SK-N-SH (cell line): Measurements from ENCODE around the gene KLHL26. TPM values are rescaled to one million over a fixed set of nuclear protein-coding genes. Genes with fewer than 3 reads are reported as not detected.

ENCODE experiments used
- CTCF ChIA-PET: fragments of 300-600, 350-600 bp; formaldehyde crosslinking; extraction: SDS; loops from one replicate; lab custom pipeline; 2021; lab: Yijun Ruan, JAX
- POLR2A ChIA-PET: fragments of 350-600 bp; sonication (Branson Sonifier 250); formaldehyde crosslinking; extraction: SDS; loops from one replicate; lab custom pipeline; 2020; ENCODE audit warnings: antibody characterized with exemption, inconsistent platforms; lab: Yijun Ruan, JAX
- DNase-seq: peaks from one replicate; pipeline ENCODE4 v3.0.0; 2012
- H2AFZ ChIP-seq: fragments of 200-600 bp; sonication (generic); 2 replicates; pipeline ENCODE4 v1.8.1; 2016; ENCODE audit warnings: antibody characterized with exemption, mild to moderate bottlenecking, low read depth
- H3F3A ChIP-seq: fragments of 200-600 bp; sonication (generic); replicated peaks from 2 replicates; pipeline ENCODE3; 2016; ENCODE audit warnings: antibody characterized with exemption, mild to moderate bottlenecking; ENCODE audit not compliant: insufficient read depth
- H3K27ac ChIP-seq, 2 experiments: fragments of 200-500 bp in 1 of 2; fragments of 200-600 bp in 1 of 2; sonication (Bioruptor generic) in 1 of 2; sonication (generic), shearing (Covaris generic) in 1 of 2; 2 replicates each; pipeline versions ENCODE4 v1.5.1 to v1.6.1; 2014 to 2016; ENCODE audit warnings: low read depth in 2 of 2, inconsistent platforms in 1 of 2, low read length in 1 of 2, mild to moderate bottlenecking in 1 of 2, mixed read lengths in 1 of 2
- H3K27me3 ChIP-seq: fragments of 200-600 bp; sonication (generic), shearing (Covaris generic); 2 replicates; pipeline ENCODE4 v1.6.1; 2016; ENCODE audit warnings: mixed run types; ENCODE audit not compliant: insufficient read depth
- H3K36me3 ChIP-seq, 2 experiments: fragments of 200-500 bp in 1 of 2; fragments of 200-600 bp in 1 of 2; sonication (Bioruptor generic) in 1 of 2; sonication (generic) in 1 of 2; replicated peaks in 1 of 2; 2 replicates each; pipeline versions ENCODE3 to v1.5.1; 2014 to 2016; ENCODE audit warnings: low read length in 1 of 2, mild to moderate bottlenecking in 1 of 2; ENCODE audit not compliant: insufficient read depth in 2 of 2, control insufficient read depth in 1 of 2
- H3K4me1 ChIP-seq, 2 experiments: fragments of 200-500 bp in 1 of 2; fragments of 200-600 bp in 1 of 2; sonication (Bioruptor generic) in 1 of 2; sonication (generic), shearing (Covaris generic) in 1 of 2; 2 replicates each; pipeline versions ENCODE4 v1.5.1 to v1.6.1; 2014 to 2016; ENCODE audit warnings: low read depth in 1 of 2, low read length in 1 of 2, mixed run types in 1 of 2; ENCODE audit not compliant: insufficient read depth in 2 of 2, control insufficient read depth in 1 of 2
- H3K4me2 ChIP-seq: fragments of 200-600 bp; sonication (generic), shearing (Covaris generic); 2 replicates; pipeline ENCODE4 v1.6.1; 2017; ENCODE audit warnings: mixed run types
- H3K4me3 ChIP-seq, 2 experiments: fragments of 200-500 bp in 1 of 2; fragments of 200-600 bp in 1 of 2; sonication (Bioruptor generic) in 1 of 2; sonication (generic), shearing (Covaris generic) in 1 of 2; 2 replicates each; pipeline versions ENCODE4 v1.5.1 to v1.8.1; 2014 to 2016; ENCODE audit warnings: low read depth in 2 of 2, inconsistent platforms in 1 of 2, low read length in 1 of 2, mild to moderate bottlenecking in 1 of 2, mixed read lengths in 1 of 2, moderate library complexity in 1 of 2
- H3K79me2 ChIP-seq: fragments of 200-600 bp; sonication (generic); 2 replicates; pipeline ENCODE4 v1.8.1; 2017; ENCODE audit warnings: mild to moderate bottlenecking; ENCODE audit not compliant: insufficient read depth
- H3K9ac ChIP-seq: fragments of 200-600 bp; sonication (generic); 2 replicates; pipeline ENCODE4 v1.6.1; 2017; ENCODE audit warnings: mixed run types
- H3K9me2 ChIP-seq: fragments of 200-600 bp; sonication (generic); 2 replicates; pipeline ENCODE4 v1.6.1; 2017; ENCODE audit warnings: mixed run types
- H3K9me3 ChIP-seq: fragments of 200-600 bp; sonication (generic); 2 replicates; pipeline ENCODE4 v1.6.1; 2017; ENCODE audit warnings: mixed run types, mild to moderate bottlenecking, moderate library complexity
- H4K20me1 ChIP-seq: fragments of 200-600 bp; sonication (generic); 2 replicates; pipeline ENCODE4 v1.6.1; 2017; ENCODE audit warnings: mild to moderate bottlenecking, mixed run types; ENCODE audit not compliant: insufficient read depth
- FOSL2 ChIP-seq: IDR thresholded peaks from 2 replicates; pipeline ENCODE4 v1.4.0; 2012; ENCODE audit warnings: low read depth, mild to moderate bottlenecking, moderate library complexity, borderline replicate concordance
- NFIC ChIP-seq: IDR thresholded peaks from 2 replicates; pipeline ENCODE4 v1.4.0; 2012; ENCODE audit warnings: borderline replicate concordance
- RAD21 ChIP-seq: IDR thresholded peaks from 2 replicates; pipeline ENCODE4 v1.6.1; 2012; ENCODE audit warnings: mild to moderate bottlenecking, low read length
- REST ChIP-seq: IDR thresholded peaks from 2 replicates; pipeline ENCODE4 v1.6.1; 2012; ENCODE audit warnings: mild to moderate bottlenecking, low read depth, low read length, moderate library complexity
- SIN3A ChIP-seq: IDR thresholded peaks from 2 replicates; pipeline ENCODE4 v1.6.1; 2012; ENCODE audit warnings: low read depth, mild to moderate bottlenecking, low read length, moderate library complexity, borderline replicate concordance
- WGBS: methylation state at CpG from one replicate; pipeline ENCODE4 v1.1.6; 2017; ENCODE audit warnings: low lambda C conversion rate; 5-methylcytosine and 5-hydroxymethylcytosine counted together
- polyA plus RNA-seq, 3 experiments: library from polyadenylated mRNA; depleted of rRNA; stranded (reverse); fragments of >200 nt; gene quantifications; 2 replicates each; pipeline ENCODE4 v1.2.3, GENCODE V29; 2012
- TF ChIP-seq, protein P1 (sequence below): fragments of 150-350 bp; IDR thresholded peaks from 2 replicates; pipeline ENCODE4 v1.6.1; 2016; ENCODE audit warnings: mild to moderate bottlenecking, low read depth, low read length

Gene KLHL26
- polyA plus RNA-seq, 1 of the 3 experiments (the other 2 are of a cell fraction): 4.6 TPM

DNA sequence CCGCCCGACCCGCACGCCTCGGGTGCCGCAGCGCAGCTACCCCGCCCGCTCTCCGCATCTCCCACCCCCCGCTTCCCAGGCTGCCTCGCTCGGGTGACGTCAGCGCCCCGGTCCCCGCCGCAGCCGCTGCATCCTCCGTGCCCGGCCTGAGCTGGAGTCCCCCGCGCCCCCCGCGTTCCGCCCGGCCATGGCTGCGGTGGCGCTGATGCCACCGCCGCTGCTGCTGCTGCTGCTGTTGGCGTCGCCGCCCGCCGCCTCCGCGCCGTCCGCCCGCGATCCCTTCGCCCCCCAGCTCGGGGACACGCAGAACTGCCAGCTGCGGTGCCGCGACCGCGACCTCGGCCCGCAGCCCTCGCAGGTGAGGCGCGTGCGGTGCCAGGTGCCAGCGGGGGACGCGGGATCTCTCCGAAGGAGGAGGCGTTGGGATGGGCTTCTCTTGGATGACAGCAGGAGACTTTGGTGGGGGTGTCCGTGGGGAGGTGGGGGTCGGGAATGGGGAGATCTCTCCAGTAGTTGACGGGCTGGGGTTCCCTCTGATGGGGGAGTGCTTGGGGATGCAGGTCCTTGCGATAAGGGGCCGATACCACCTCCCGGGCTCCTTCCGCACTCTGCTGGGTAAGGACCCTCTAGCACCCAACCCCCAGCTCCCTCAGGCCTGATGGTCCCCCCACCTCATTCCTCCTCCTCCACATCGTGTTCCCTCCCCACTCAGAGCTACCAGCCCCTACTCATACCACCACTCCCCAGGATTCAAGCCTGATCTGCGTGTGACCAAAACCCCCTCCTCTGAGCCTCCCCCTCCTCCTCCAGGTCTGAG lies 23.8 kb upstream of the KLHL26 start, which contains the start of gene TMEM59L:
Gene TMEM59L (plus strand): TSS at position 99 of the 817 bp plus-strand sequence. CDS start 89 bp downstream, at position 188.
- peak within 1 kb of the TSS; percentile 74 for H2AFZ ChIP-seq

More for the DNA sequence above, 23.8 kb upstream of the KLHL26 start, which contains the start of gene TMEM59L:
- POLR2A ChIA-PET: interaction anchor here (1.0 to 1.9 kb wide), 2 partner anchors 11 to 23 kb away, joined by 3 to 9 read pairs; no protein-coding TSS in a partner anchor
- Histone ChIP-seq H3K79me2 (no peaks in the 10 kb centered on the region), H3K36me3 (no peaks in the 10 kb centered on the region), H3K9ac (peak within 1 kb of the TSS; percentile 45; the same call in 1 of the 2 replicates), H3K4me3 (peak within 1 kb of the TSS; percentile 73 to 78), H3K9me2 (no peaks in the 10 kb centered on the region), H3K4me2 (peak within 1 kb of the TSS; percentile 99), H3F3A (peaks cover 18% of the 10 kb centered on the region), H3K27me3 (peaks cover 44% of the 10 kb centered on the region), H3K4me1 (peaks cover 15 to 19% of the 10 kb centered on the region in 2 experiments; a peak in 2 of 4 replicates), H3K9me3 (no peaks in the 10 kb centered on the region), H3K27ac (peak within 1 kb of the TSS in 1 of 2 experiments; percentile 28; a peak in 1 of 4 replicates), H4K20me1 (no peaks in the 10 kb centered on the region)
- CTCF ChIA-PET: interaction anchor here (0.6 to 2.2 kb wide), 12 partner anchors 10 to 562 kb away, joined by 3 to 13 read pairs (median 4); partner anchors contain the start of gene REX1BD
- WGBS: 29% methylated on average over 9 of the region's 70 CpGs
- TF ChIP-seq REST (no peak), RAD21 (no peak), SIN3A (no peak), FOSL2 (no peak), NFIC (no peak)
- TF ChIP-seq, protein P1, sequence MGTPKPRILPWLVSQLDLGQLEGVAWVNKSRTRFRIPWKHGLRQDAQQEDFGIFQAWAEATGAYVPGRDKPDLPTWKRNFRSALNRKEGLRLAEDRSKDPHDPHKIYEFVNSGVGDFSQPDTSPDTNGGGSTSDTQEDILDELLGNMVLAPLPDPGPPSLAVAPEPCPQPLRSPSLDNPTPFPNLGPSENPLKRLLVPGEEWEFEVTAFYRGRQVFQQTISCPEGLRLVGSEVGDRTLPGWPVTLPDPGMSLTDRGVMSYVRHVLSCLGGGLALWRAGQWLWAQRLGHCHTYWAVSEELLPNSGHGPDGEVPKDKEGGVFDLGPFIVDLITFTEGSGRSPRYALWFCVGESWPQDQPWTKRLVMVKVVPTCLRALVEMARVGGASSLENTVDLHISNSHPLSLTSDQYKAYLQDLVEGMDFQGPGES: no peak
- peak; percentile 95 for DNase-seq
